KMS-11 (cell line): Measurements from ENCODE around the gene KIF1C.

Source experiments
- H2AFZ ChIP-seq: fragments of 200-600 bp; sonication (generic); 2 replicates; pipeline ENCODE4 v1.6.1; 2016; ENCODE audit warnings: antibody characterized with exemption, mixed run types, low read depth
- H3K27ac ChIP-seq: fragments of 200-600 bp; sonication (generic); 2 replicates; pipeline ENCODE4 v1.6.1; 2016; ENCODE audit warnings: mild to moderate bottlenecking, mixed run types
- H3K27me3 ChIP-seq: fragments of 200-600 bp; sonication (generic); 2 replicates; pipeline ENCODE4 v1.6.1; 2017; ENCODE audit warnings: mild to moderate bottlenecking, low read depth, mixed run types, moderate library complexity; ENCODE audit not compliant: insufficient read depth
- H3K36me3 ChIP-seq: fragments of 200-600 bp; sonication (generic); 2 replicates; pipeline ENCODE4 v1.6.1; 2017; ENCODE audit warnings: mild to moderate bottlenecking, mixed run types; ENCODE audit not compliant: insufficient read depth
- H3K4me1 ChIP-seq: fragments of 200-600 bp; sonication (generic); 2 replicates; pipeline ENCODE4 v1.6.1; 2016; ENCODE audit warnings: mild to moderate bottlenecking, low read depth, mixed run types; ENCODE audit not compliant: poor library complexity, severe bottlenecking
- H3K4me2 ChIP-seq: fragments of 200-600 bp; sonication (generic); 2 replicates; pipeline ENCODE4 v1.7.0; 2016; ENCODE audit warnings: mild to moderate bottlenecking, mixed run types
- H3K4me3 ChIP-seq: fragments of 200-600 bp; sonication (generic); IDR thresholded peaks from 2 replicates; pipeline ENCODE4 v1.6.1; 2017; ENCODE audit warnings: low read depth, low read length, mixed read lengths; ENCODE audit not compliant: insufficient read depth
- H3K79me2 ChIP-seq: fragments of 200-600 bp; sonication (generic); 2 replicates; pipeline ENCODE4 v1.6.1; 2016; ENCODE audit warnings: low read depth, mixed run types; ENCODE audit not compliant: insufficient read depth
- H3K9ac ChIP-seq: fragments of 200-600 bp; sonication (generic); 2 replicates; pipeline ENCODE4 v1.6.1; 2016; ENCODE audit warnings: mild to moderate bottlenecking, mixed run types
- H4K20me1 ChIP-seq: fragments of 200-600 bp; sonication (generic); 2 replicates; pipeline ENCODE4 v1.6.1; 2016; ENCODE audit warnings: mild to moderate bottlenecking, mixed run types; ENCODE audit not compliant: insufficient read depth
- TF ChIP-seq, protein P1 (sequence below): fragments of 200-600 bp; sonication (generic); conservative IDR thresholded peaks from 2 replicates; pipeline ENCODE4 v1.6.1; 2017; ENCODE audit warnings: low read depth, mild to moderate bottlenecking, antibody characterized with exemption, low read length, moderate library complexity, mixed read lengths

KIF1C gene

DNA sequence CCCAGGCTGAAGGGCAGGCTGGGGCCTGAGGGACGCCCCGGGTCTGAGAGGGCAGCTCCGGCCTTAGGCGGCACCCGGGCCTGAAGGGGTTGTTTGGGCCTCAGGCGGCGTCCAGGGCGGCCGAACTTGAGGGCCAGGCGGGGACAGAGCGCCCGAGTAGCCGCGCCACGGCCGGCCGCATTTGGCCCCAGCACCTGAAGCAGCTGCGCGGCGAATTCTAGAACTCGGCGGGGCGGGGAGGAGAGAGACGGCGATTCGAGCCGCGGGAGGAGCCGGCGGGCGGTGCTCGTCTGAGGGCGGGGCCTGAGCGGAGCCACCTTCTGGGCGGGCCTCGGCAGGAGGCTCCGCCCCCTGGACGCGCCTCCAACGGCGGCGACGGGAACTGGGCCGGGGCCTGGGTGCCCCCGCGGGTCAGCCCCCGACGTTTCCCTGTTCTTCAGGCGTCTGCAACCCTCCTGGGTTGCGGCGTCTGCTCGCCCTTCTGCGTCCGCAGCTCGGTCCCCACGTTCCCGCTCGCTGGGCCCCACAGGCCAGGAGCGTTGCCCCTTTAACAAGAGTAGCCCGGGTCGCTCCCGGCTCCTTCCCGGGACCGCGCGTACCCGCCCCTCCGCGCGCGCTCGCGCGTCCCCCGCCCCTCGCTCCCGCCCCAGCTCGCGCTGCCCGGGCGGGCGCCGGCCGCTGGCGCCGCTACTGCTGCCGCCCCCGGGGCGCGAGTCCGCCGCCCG, at the start of gene KIF1C, which contains the start of gene INCA1:
KIF1C (plus strand) TSS at position 649 of the 725 bp plus-strand sequence. CDS start 2,297 bp downstream, outside the sequence.
INCA1 (minus strand) TSS at position 221 of the 725 bp plus-strand sequence. CDS start 3,085 bp downstream, outside the sequence.
- Histone ChIP-seq H3K27ac (no peak within 1 kb of the TSS), H3K4me2 (peak within 1 kb of the TSS; percentile 33; the same call in 1 of the 2 replicates), H3K36me3 (no peaks in the 10 kb centered on the region), H3K9ac (no peak within 1 kb of the TSS; the same call in 1 of the 2 replicates), H3K4me3 (no peak within 1 kb of the TSS), H4K20me1 (no peaks in the 10 kb centered on the region), H3K27me3 (no peaks in the 10 kb centered on the region), H3K79me2 (no peaks in the 10 kb centered on the region), H3K4me1 (no peaks in the 10 kb centered on the region), H2AFZ (peak within 1 kb of the TSS; percentile 22; the same call in 1 of the 2 replicates)
- TF ChIP-seq, protein P1, sequence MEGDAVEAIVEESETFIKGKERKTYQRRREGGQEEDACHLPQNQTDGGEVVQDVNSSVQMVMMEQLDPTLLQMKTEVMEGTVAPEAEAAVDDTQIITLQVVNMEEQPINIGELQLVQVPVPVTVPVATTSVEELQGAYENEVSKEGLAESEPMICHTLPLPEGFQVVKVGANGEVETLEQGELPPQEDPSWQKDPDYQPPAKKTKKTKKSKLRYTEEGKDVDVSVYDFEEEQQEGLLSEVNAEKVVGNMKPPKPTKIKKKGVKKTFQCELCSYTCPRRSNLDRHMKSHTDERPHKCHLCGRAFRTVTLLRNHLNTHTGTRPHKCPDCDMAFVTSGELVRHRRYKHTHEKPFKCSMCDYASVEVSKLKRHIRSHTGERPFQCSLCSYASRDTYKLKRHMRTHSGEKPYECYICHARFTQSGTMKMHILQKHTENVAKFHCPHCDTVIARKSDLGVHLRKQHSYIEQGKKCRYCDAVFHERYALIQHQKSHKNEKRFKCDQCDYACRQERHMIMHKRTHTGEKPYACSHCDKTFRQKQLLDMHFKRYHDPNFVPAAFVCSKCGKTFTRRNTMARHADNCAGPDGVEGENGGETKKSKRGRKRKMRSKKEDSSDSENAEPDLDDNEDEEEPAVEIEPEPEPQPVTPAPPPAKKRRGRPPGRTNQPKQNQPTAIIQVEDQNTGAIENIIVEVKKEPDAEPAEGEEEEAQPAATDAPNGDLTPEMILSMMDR: no peak

DNA sequence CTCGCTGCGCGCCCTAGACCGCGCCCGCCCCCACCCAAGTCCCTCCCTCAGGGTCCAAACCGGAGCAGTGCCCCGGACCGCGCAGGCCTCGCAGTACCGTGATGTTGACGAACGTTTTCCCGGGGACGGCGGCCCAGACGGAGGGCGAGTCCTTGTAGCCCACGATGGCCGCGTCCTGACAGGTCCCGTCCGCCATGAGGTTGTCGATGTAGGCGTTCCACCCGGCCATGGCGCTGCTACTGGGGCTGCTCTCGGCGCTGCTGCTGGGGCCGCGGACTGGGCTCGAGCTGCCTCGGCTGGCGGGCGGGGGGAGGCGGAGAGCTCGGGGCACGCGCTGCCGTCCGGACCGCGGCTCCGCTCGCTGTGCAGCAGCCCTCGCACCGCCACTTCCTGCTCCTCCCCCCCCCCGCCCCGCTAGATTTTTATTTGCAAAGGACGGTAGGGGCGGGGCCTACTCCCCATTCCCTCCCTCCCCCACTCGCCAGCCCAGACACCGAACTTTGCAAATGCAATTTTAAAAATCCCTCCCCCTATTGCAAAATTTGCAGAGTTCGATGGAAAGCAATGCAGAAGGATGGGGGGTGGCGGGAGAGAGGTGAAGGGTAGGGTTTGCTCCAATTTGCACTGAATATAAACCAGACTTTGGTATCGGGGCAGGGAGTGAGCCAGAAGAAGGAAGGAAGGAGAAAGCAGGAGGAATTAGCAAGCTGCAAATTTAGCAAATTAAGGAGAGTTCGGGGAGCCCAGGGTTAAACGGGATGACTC, 49.4 kb upstream of the KIF1C start, which contains the start of gene PFN1:
PFN1 (minus strand) TSS at position 365 of the 765 bp plus-strand sequence; CDS start at position 229, 136 bp downstream.
- H3K9ac ChIP-seq: peak within 1 kb of the TSS; percentile 66; the same call in 1 of the 2 replicates
- no peaks in the 10 kb centered on the region for H3K4me1 ChIP-seq
- H2AFZ ChIP-seq: no peak within 1 kb of the TSS
- H3K27ac ChIP-seq: peak within 1 kb of the TSS; percentile 85
- no peaks in the 10 kb centered on the region for H4K20me1 ChIP-seq
- no peak within 1 kb of the TSS for H3K4me3 ChIP-seq
- peaks cover 8% of the 10 kb centered on the region; the same call in 1 of the 2 replicates for H3K79me2 ChIP-seq
- no peaks in the 10 kb centered on the region for H3K27me3 ChIP-seq
- TF ChIP-seq, protein P1: no peak
- H3K4me2 ChIP-seq: no peak within 1 kb of the TSS
- no peaks in the 10 kb centered on the region for H3K36me3 ChIP-seq

DNA sequence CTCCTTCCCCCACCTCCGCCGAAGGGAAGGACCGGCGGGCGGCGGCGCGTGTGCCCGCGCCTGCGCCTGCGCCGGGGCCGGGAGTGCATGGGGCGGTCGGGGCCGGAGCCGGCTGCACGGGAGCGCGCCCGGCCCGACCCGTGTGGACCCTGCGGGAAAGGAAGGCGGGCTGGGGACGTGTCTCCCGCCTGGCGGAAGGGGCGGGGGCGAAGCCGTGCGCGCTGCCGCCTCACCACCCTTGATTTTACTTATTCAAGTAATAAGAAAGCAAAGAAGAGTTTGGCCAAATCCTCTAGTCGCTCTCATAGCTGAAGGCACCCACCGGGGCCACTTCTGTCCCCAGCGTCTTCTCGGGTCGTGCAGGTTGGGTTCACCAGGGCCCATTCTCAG, 48.8 kb upstream of the KIF1C start:
- Histone ChIP-seq H2AFZ (no peak overlapping the region), H4K20me1 (no peaks in the 10 kb centered on the region), H3K4me2 (no peak overlapping the region), H3K4me3 (no peak overlapping the region), H3K9ac (peak overlapping the region; percentile 66; the same call in 1 of the 2 replicates), H3K27ac (peak overlapping the region; percentile 85), H3K36me3 (no peaks in the 10 kb centered on the region), H3K4me1 (no peaks in the 10 kb centered on the region), H3K79me2 (peaks cover 8% of the 10 kb centered on the region; the same call in 1 of the 2 replicates), H3K27me3 (no peaks in the 10 kb centered on the region)
- TF ChIP-seq, protein P1: no peak

DNA sequence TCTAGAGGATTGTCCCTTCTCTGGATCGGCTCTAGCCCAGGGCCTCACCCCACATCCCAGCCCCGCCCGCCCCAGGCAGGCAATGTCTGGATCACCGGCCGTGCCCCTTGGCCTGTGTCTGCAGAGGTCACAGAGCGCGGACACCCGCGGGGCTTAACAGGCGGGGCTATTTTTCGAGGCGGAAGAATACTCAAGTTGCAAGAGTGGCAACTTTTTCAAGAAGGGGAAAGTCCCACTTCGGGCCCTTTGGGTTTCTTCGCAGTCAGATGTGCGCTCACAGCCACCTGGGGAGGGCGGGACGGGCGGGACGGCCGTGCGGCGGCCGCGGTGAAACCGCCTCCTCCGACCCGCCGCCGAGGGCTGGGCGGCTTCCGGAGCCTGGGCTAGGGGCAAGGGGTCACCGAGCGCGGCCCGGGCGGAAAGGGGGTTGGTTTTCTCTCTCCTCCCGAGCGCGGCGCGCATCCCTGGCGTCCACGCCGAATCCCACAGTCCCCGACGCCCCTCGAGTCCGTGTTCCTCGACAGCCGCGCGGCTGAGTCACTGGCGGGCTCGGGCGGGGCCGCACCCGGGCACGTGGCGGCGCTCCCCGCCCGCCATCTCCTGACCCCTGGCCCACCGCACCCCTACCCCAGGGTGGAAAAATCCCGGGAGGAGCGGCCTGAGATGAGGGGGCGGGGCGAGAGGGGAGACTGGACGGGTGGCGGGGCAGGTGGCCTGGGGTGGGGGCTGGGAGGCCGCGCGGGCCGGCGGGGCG, 48.3 kb upstream of the KIF1C start:
- Histone ChIP-seq H3K4me2 (no peak overlapping the region), H2AFZ (no peak overlapping the region), H3K36me3 (no peaks in the 10 kb centered on the region), H3K9ac (peak overlapping the region; percentile 66), H3K4me3 (no peak overlapping the region), H4K20me1 (no peaks in the 10 kb centered on the region), H3K27me3 (no peaks in the 10 kb centered on the region), H3K4me1 (no peaks in the 10 kb centered on the region), H3K27ac (peak overlapping the region; percentile 85), H3K79me2 (peaks cover 8% of the 10 kb centered on the region; the same call in 1 of the 2 replicates)
- TF ChIP-seq, protein P1: no peak
